Measurements from ENCODE around the gene TBC1D3B.
"Not testable (repeated sequence)": the region's sequence is repeated elsewhere in the genome, so short reads cannot be mapped to it uniquely, and the experiment has no call there.

TBC1D3B gene

DNA sequence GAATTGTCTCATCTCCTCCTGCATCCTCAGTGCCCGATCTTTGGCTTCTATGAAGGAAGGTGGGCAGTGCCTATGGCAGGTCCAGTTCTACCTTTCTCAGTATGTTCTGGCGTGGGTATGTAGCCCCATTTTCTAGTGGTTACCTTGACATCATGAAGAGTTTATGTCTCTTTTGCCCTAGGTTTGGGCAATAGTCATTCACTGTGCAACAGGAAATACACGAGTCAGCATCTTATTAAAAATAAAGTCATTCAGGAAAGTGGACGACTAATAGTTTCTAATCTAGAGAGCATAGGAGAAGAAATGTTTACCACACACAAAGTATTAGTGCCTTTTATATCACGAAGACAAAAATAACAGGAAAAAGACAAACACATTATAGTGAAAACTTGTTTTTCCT is 13.6 kb upstream of the TBC1D3B start:
- POLR2A ChIA-PET; H3K27ac ChIP-seq (ENCODE audit: extremely low read depth, low read depth, low read length); CTCF ChIA-PET; H3K4me1 ChIP-seq (ENCODE audit: control insufficient read depth, insufficient read depth, low read length); H3K4me3 ChIP-seq (ENCODE audit: low read depth, low read length); H3K36me3 ChIP-seq (ENCODE audit: control insufficient read depth in 2 of 2, insufficient read depth in 1 of 2, low read length in 2 of 2); H3K9me3 ChIP-seq (ENCODE audit: control insufficient read depth, insufficient read depth, low read depth, low read length): not testable (repeated sequence)

DNA sequence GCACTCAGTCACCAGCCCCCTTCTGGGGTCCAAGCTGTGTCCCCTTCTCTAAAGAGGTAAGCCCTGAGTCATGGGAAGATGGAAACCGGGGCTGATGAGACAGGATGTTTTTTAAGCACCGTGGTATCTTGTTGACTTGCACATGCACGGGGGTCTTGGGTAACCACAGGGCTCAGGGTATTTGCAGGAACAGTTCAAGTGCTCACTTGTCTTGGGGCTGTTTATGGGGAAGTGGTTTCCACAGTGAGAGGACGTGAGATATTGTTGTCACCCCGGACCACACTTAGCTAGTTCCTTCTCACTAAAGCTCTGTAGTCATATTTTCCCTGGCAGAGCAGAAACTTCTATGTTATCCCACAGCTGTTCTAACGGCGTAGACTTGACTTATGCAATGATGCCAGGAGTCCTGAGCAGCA is 12.5 kb upstream of the TBC1D3B start:
- no peak for TF ChIP-seq EGR2 (tag by site-specific recombination; IDR thresholded peaks at IDR 0.05; ENCODE audit: low read depth)
- TF ChIP-seq BCL11B (tag by site-specific recombination; IDR thresholded peaks at IDR 0.05; ENCODE audit: low read depth), result no peak
- TF ChIP-seq ZNF274 (IDR thresholded peaks at IDR 0.05; ENCODE audit: low read length), result no peak
- TF ChIP-seq ZNF274 (tag by site-specific recombination; IDR thresholded peaks at IDR 0.05; ENCODE audit: borderline replicate concordance), result no peak
- TF ChIP-seq, protein P1, sequence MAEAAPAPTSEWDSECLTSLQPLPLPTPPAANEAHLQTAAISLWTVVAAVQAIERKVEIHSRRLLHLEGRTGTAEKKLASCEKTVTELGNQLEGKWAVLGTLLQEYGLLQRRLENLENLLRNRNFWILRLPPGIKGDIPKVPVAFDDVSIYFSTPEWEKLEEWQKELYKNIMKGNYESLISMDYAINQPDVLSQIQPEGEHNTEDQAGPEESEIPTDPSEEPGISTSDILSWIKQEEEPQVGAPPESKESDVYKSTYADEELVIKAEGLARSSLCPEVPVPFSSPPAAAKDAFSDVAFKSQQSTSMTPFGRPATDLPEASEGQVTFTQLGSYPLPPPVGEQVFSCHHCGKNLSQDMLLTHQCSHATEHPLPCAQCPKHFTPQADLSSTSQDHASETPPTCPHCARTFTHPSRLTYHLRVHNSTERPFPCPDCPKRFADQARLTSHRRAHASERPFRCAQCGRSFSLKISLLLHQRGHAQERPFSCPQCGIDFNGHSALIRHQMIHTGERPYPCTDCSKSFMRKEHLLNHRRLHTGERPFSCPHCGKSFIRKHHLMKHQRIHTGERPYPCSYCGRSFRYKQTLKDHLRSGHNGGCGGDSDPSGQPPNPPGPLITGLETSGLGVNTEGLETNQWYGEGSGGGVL (tag by site-specific recombination; IDR thresholded peaks at IDR 0.05), result no peak
- TF ChIP-seq ZNF146 (tag by site-specific recombination; IDR thresholded peaks at IDR 0.05), result no peak
- no peak for TF ChIP-seq ZBTB17 (tag by site-specific recombination; IDR thresholded peaks at IDR 0.05)
- TF ChIP-seq MZF1 (tag by site-specific recombination; IDR thresholded peaks at IDR 0.05; ENCODE audit: borderline replicate concordance), result no peak
- no peak for TF ChIP-seq ZNF324 (tag by site-specific recombination; IDR thresholded peaks at IDR 0.05)
- TF ChIP-seq ZNF223 (tag by site-specific recombination; IDR thresholded peaks at IDR 0.05), result no peak
- TF ChIP-seq, protein P2, sequence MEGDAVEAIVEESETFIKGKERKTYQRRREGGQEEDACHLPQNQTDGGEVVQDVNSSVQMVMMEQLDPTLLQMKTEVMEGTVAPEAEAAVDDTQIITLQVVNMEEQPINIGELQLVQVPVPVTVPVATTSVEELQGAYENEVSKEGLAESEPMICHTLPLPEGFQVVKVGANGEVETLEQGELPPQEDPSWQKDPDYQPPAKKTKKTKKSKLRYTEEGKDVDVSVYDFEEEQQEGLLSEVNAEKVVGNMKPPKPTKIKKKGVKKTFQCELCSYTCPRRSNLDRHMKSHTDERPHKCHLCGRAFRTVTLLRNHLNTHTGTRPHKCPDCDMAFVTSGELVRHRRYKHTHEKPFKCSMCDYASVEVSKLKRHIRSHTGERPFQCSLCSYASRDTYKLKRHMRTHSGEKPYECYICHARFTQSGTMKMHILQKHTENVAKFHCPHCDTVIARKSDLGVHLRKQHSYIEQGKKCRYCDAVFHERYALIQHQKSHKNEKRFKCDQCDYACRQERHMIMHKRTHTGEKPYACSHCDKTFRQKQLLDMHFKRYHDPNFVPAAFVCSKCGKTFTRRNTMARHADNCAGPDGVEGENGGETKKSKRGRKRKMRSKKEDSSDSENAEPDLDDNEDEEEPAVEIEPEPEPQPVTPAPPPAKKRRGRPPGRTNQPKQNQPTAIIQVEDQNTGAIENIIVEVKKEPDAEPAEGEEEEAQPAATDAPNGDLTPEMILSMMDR (tag by site-specific recombination; IDR thresholded peaks at IDR 0.05), result no peak
- H3K36me3 ChIP-seq (ENCODE audit: control insufficient read depth in 2 of 2, insufficient read depth in 1 of 2, low read length in 2 of 2), result no peaks in the 10 kb centered on the region
- ChIA-PET POLR2A (no interaction called here), CTCF (no interaction called here)
- no peaks in the 10 kb centered on the region for H3K9me3 ChIP-seq (ENCODE audit: control insufficient read depth, insufficient read depth, low read depth, low read length)
- no peak overlapping the region for H3K27ac ChIP-seq (ENCODE audit: extremely low read depth, low read depth, low read length)
- H3K4me1 ChIP-seq (ENCODE audit: control insufficient read depth, insufficient read depth, low read length), result no peaks in the 10 kb centered on the region
- H3K4me3 ChIP-seq (ENCODE audit: low read depth, low read length), result no peak overlapping the region

DNA sequence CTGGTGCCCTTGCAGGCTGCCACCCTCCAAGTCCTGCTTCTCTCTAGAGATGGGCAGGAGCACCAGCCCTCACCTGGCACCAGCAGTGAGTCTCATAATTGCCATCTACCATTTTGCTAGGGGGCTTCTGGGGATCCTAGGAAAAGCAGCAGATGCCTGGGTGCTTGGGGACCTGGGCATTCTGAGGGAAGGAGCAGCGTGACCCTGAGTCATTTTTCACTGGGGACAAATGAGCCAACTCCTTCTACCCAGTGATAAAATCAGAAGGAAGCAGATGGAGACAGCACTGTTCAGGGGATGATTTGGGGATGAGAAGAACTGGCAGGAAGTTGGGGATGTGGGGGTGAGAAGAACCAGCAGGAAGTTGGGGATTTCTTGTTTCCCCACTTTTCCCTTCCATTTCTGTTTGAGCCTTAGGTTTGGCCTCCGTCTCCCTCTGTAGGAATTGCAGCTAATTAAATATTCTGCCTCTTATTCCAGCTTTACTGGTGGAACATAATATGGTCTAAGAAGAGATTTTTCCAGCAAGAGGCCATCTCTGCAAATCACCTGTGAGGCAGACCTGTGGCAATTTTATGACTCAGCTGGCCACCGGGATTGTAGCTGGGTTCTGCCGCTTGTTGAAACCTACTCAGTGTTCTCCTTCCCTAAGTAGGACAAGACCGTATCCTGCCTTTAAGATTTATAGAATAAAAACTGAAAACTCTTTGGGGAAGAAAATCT is 11.7 kb upstream of the TBC1D3B start:
- H3K27ac ChIP-seq (ENCODE audit: extremely low read depth, low read depth, low read length); H3K4me1 ChIP-seq (ENCODE audit: control insufficient read depth, insufficient read depth, low read length); H3K36me3 ChIP-seq (ENCODE audit: control insufficient read depth in 2 of 2, insufficient read depth in 1 of 2, low read length in 2 of 2); H3K4me3 ChIP-seq (ENCODE audit: low read depth, low read length); H3K9me3 ChIP-seq (ENCODE audit: control insufficient read depth, insufficient read depth, low read depth, low read length); POLR2A ChIA-PET; CTCF ChIA-PET: not testable (repeated sequence)

DNA sequence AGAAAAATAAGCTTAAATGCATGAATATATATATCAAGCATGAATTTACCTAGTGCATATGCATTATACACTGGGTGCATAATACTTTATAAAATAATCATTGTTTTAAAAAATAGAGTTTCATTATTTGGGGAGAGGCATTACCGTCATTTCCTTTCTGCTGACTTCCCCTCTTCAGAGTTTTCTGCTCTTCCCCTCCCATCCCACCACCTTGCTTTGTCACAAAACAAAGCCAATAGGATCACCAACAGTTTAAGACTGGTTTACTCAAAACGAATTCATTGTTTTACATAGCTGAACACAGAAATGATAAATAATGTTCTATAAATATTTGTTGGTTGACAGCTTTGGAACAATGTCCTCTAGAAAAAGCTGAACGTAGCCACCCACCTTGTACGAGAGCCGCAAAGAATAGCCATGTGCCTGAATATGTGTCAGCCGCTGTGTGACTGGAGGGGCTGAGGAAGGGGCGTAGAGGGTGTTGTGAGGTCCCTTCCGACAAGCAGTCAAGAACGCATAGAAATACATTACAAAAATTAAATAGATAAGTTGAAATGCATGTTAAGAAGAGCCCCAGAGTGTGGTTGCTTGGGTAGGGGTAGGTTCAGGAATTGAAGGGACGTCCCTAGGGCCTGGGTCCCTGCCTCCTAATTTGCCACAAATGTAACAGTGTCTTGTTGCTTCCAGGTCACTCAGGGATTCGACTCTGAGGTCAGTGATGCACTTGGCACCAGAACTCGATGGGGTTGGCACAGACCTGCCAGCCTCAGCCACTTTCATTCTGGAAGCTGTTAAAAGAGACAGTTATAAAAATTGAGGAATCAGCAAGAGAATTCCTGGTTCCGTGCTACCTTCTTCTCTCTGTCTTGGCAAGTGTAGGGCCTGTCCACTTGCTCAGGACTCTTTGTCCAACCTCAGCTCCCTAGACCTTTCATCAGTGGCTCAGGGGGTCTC is 10.7 kb upstream of the TBC1D3B start:
- H3K4me3 ChIP-seq (ENCODE audit: low read depth, low read length); H3K4me1 ChIP-seq (ENCODE audit: control insufficient read depth, insufficient read depth, low read length); H3K27ac ChIP-seq (ENCODE audit: extremely low read depth, low read depth, low read length); H3K36me3 ChIP-seq (ENCODE audit: control insufficient read depth in 2 of 2, insufficient read depth in 1 of 2, low read length in 2 of 2); H3K9me3 ChIP-seq (ENCODE audit: control insufficient read depth, insufficient read depth, low read depth, low read length): not testable (repeated sequence)
- POLR2A ChIA-PET, result interaction anchor here (1.2 kb wide), 1 partner anchor 77 kb away, joined by 5 read pairs; no protein-coding TSS in a partner anchor
- CTCF ChIA-PET, result interaction anchor here (1.3 kb wide), 1 partner anchor 39 kb away, joined by 5 read pairs; no protein-coding TSS in a partner anchor

All from HEK293 (cell line).